GM12891 (cell line): ENCODE measurements around the gene ANKS1B.

Experiments used
- POLR2A ChIP-seq: IDR thresholded peaks from 2 replicates; pipeline ENCODE4 v1.6.1; 2011; ENCODE audit warnings: low read depth, low read length, control low read depth
- POLR2AphosphoS5 ChIP-seq: IDR thresholded peaks from 2 replicates; pipeline ENCODE4 v1.6.1; 2011; ENCODE audit warnings: low read depth, low read length, control low read depth
- POU2F2 ChIP-seq: IDR thresholded peaks from 2 replicates; pipeline ENCODE4 v1.6.1; 2011; ENCODE audit warnings: low read depth, mild to moderate bottlenecking, control low read depth, low read length, moderate library complexity
- TAF1 ChIP-seq: IDR thresholded peaks from 2 replicates; pipeline ENCODE4 v1.6.1; 2011; ENCODE audit warnings: low read depth, low read length, control low read depth

- no peak for TF ChIP-seq POLR2AphosphoS5
- TF ChIP-seq POLR2A: no peak
- TF ChIP-seq TAF1: no peak
- TF ChIP-seq POU2F2: no peak
Observed at GRCh38 chr12:99711246-99711645, 273.5 kb downstream of the ANKS1B start.
